K562 (cell line): Measurements from ENCODE around the gene SORT1. TPM values are rescaled to one million over a fixed set of nuclear protein-coding genes. Genes with fewer than 3 reads are reported as not detected.

Experiments
- CREB3 ChIP-seq: fragments of 450-650 bp; conservative IDR thresholded peaks from 2 replicates; pipeline ENCODE4 v1.6.1; 2016; ENCODE audit warnings: missing genetic modification characterization, low read depth, mild to moderate bottlenecking, missing compliant biosample characterization, moderate library complexity
- KHSRP ChIP-seq: fragments of 450-650 bp; IDR thresholded peaks from 2 replicates; pipeline ENCODE4 v1.6.1; 2017
- MCM7 ChIP-seq, 2 experiments: fragments of 450-650 bp; IDR thresholded peaks; 2 replicates each; pipeline ENCODE4 v1.6.1; 2016 to 2018
- NRF1 ChIP-seq, 2 experiments: fragments of 450-650 bp; IDR thresholded peaks in 1 of 2; conservative IDR thresholded peaks in 1 of 2; 2 replicates each; pipeline ENCODE4 v1.6.1; 2014; ENCODE audit warnings: mild to moderate bottlenecking in 2 of 2
- SETDB1 ChIP-seq: IDR thresholded peaks from one replicate; pipeline ENCODE4 v1.6.1; 2012; ENCODE audit warnings: low read length, control low read depth, inconsistent platforms
- TEAD1 ChIP-seq, 2 experiments: fragments of 450-650 bp in 1 of 2; sonication (generic) in 1 of 2; formaldehyde crosslinking; IDR thresholded peaks; 2 replicates each; pipeline versions ENCODE4 v1.4.0 to v1.8.0; 2020 to 2022; ENCODE audit warnings: mild to moderate bottlenecking in 2 of 2, missing genetic modification reagents in 1 of 2
- TEAD2 ChIP-seq: fragments of 450-650 bp; IDR thresholded peaks from 2 replicates; pipeline ENCODE4 v1.6.1; 2016; ENCODE audit warnings: missing genetic modification characterization, control low read depth, missing compliant biosample characterization
- THRAP3 ChIP-seq: fragments of 450-650 bp; IDR thresholded peaks from 2 replicates; pipeline ENCODE4 v1.6.1; 2016; ENCODE audit warnings: mild to moderate bottlenecking, inconsistent platforms, borderline replicate concordance
- ZNF444 ChIP-seq: fragments of 250-450 bp; sonication (Bioruptor Pico); IDR thresholded peaks from 2 replicates; pipeline ENCODE4 v1.4.0; 2020; ENCODE audit warnings: mild to moderate bottlenecking, moderate library complexity
- ZNF766 ChIP-seq: fragments of 200-800 bp; sonication (Bioruptor generic); conservative IDR thresholded peaks from 2 replicates; pipeline ENCODE4 v1.6.1; 2016; ENCODE audit warnings: missing genetic modification characterization, missing compliant biosample characterization
- polyA plus RNA-seq, 8 experiments: library from polyadenylated mRNA; depleted of rRNA in 4 of 8; stranded (reverse) in 5 of 8; unstranded in 3 of 8; fragments of >200 nt; fragmentation: Nextera tagmentation in 2 of 8; fragmentation: Illumina TruSeq in 1 of 8; extraction: Ambion mirVana in 2 of 8; extraction: Trizol in 1 of 8; gene quantifications; 2 replicates each; pipeline versions ENCODE4 v1.2.1 to v1.2.3, GENCODE V29; 2011 to 2014; ENCODE audit warnings: inconsistent platforms in 1 of 8, missing spikeins in 1 of 8
- total RNA-seq, 7 experiments: library from RNA; depleted of rRNA in 6 of 7; stranded (reverse); fragments of >200 nt in 6 of 7; fragmentation: Illumina TruSeq in 2 of 7; extraction: Trizol in 2 of 7; gene quantifications; 2 replicates each; pipeline versions ENCODE4 v1.2.1 to v1.2.3, GENCODE V29; 2011 to 2021; ENCODE audit warnings: low replicate concordance in 1 of 7
- TF ChIP-seq, protein P1 (sequence below), 2 experiments: fragments of 450-650 bp; formaldehyde crosslinking in 1 of 2; IDR thresholded peaks; 2 replicates each; pipeline versions ENCODE4 v1.4.0 to v1.6.1; 2014 to 2020; ENCODE audit warnings: mild to moderate bottlenecking in 2 of 2, borderline replicate concordance in 1 of 2, low read depth in 1 of 2
- TF ChIP-seq, protein P2 (sequence below), 2 experiments: fragments of 450-650 bp in 1 of 2; sonication (generic) in 1 of 2; formaldehyde crosslinking; conservative IDR thresholded peaks; 2 replicates each; pipeline versions ENCODE4 v1.4.0 to v1.8.1; 2020 to 2022; ENCODE audit warnings: mild to moderate bottlenecking in 1 of 2, missing genetic modification reagents in 1 of 2
- TF ChIP-seq, protein P3 (sequence below): fragments of 250-450 bp; sonication (Bioruptor Pico); IDR thresholded peaks from 2 replicates; pipeline ENCODE4 v1.5.0; 2020; ENCODE audit warnings: mild to moderate bottlenecking, borderline replicate concordance
- TF ChIP-seq, protein P4 (sequence below): fragments of 200-800 bp; sonication (Bioruptor generic); IDR thresholded peaks from 2 replicates; pipeline ENCODE4 v1.6.1; 2017; ENCODE audit warnings: missing genetic modification characterization, missing compliant biosample characterization

Gene SORT1
- total and polyA plus RNA-seq, 9 of the 15 experiments (the other 6 are each of a cell fraction or from before 2014, with no cell fraction given) = 27.4 to 112 (median 65.0) TPM

DNA sequence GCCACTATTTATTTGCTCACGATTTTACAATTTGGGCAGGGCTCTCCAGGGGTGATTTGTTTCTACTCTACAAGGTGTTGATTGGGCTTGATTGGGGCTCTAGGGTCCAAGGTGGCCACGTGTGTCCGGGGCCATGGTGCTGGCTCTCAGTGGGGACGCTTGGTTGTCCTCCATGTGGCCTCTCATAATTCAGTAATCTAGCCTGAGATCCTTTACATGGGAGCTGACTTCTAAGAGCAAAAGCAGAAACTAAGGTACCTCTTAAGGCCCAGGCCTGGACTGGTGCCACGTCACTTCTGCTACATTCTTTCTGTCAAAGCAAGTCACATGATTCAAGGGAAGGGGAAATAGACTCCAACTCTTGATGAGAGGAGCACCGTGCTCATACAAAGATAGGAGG lies 106.7 kb downstream of the SORT1 start (continued):
- TF ChIP-seq, protein P1, sequence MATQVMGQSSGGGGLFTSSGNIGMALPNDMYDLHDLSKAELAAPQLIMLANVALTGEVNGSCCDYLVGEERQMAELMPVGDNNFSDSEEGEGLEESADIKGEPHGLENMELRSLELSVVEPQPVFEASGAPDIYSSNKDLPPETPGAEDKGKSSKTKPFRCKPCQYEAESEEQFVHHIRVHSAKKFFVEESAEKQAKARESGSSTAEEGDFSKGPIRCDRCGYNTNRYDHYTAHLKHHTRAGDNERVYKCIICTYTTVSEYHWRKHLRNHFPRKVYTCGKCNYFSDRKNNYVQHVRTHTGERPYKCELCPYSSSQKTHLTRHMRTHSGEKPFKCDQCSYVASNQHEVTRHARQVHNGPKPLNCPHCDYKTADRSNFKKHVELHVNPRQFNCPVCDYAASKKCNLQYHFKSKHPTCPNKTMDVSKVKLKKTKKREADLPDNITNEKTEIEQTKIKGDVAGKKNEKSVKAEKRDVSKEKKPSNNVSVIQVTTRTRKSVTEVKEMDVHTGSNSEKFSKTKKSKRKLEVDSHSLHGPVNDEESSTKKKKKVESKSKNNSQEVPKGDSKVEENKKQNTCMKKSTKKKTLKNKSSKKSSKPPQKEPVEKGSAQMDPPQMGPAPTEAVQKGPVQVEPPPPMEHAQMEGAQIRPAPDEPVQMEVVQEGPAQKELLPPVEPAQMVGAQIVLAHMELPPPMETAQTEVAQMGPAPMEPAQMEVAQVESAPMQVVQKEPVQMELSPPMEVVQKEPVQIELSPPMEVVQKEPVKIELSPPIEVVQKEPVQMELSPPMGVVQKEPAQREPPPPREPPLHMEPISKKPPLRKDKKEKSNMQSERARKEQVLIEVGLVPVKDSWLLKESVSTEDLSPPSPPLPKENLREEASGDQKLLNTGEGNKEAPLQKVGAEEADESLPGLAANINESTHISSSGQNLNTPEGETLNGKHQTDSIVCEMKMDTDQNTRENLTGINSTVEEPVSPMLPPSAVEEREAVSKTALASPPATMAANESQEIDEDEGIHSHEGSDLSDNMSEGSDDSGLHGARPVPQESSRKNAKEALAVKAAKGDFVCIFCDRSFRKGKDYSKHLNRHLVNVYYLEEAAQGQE (IDR thresholded peaks at IDR 0.05; ENCODE audit: borderline replicate concordance) = no peak; the same call in 1 of the 2 replicates
- TF ChIP-seq, protein P1 (CRISPR knock-in tag; IDR thresholded peaks at IDR 0.05; ENCODE audit: low read depth) = no peak
- TF ChIP-seq ZNF766 (CRISPR knock-in tag) (0 out of 2 replicates have a peak, but pooled peaks have one; percentile 54), TEAD2 (tag) (peak; percentile 34; the same call in 1 of the 2 replicates), TEAD1 (CRISPR knock-in tag; IDR thresholded peaks at IDR 0.05) (0 out of 4 replicates have a peak, but pooled peaks have one; percentile 24 to 38), NRF1 (conservative IDR thresholded peaks at IDR 0.05 in 1 of 2, IDR thresholded peaks at IDR 0.05 in 1 of 2) (no peak), CREB3 (peak; percentile 86; the same call in 1 of the 2 replicates), KHSRP (no peak), SETDB1 (no peak), ZNF444 (CRISPR knock-in tag) (no peak), MCM7 (IDR thresholded peaks at IDR 0.05) (no peak), THRAP3 (no peak)
- TF ChIP-seq, protein P2, sequence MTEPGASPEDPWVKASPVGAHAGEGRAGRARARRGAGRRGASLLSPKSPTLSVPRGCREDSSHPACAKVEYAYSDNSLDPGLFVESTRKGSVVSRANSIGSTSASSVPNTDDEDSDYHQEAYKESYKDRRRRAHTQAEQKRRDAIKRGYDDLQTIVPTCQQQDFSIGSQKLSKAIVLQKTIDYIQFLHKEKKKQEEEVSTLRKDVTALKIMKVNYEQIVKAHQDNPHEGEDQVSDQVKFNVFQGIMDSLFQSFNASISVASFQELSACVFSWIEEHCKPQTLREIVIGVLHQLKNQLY (CRISPR knock-in tag; conservative IDR thresholded peaks at IDR 0.05) = no peak
- TF ChIP-seq, protein P3, sequence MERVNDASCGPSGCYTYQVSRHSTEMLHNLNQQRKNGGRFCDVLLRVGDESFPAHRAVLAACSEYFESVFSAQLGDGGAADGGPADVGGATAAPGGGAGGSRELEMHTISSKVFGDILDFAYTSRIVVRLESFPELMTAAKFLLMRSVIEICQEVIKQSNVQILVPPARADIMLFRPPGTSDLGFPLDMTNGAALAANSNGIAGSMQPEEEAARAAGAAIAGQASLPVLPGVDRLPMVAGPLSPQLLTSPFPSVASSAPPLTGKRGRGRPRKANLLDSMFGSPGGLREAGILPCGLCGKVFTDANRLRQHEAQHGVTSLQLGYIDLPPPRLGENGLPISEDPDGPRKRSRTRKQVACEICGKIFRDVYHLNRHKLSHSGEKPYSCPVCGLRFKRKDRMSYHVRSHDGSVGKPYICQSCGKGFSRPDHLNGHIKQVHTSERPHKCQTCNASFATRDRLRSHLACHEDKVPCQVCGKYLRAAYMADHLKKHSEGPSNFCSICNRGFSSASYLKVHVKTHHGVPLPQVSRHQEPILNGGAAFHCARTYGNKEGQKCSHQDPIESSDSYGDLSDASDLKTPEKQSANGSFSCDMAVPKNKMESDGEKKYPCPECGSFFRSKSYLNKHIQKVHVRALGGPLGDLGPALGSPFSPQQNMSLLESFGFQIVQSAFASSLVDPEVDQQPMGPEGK (CRISPR knock-in tag) = no peak
- TF ChIP-seq, protein P4, sequence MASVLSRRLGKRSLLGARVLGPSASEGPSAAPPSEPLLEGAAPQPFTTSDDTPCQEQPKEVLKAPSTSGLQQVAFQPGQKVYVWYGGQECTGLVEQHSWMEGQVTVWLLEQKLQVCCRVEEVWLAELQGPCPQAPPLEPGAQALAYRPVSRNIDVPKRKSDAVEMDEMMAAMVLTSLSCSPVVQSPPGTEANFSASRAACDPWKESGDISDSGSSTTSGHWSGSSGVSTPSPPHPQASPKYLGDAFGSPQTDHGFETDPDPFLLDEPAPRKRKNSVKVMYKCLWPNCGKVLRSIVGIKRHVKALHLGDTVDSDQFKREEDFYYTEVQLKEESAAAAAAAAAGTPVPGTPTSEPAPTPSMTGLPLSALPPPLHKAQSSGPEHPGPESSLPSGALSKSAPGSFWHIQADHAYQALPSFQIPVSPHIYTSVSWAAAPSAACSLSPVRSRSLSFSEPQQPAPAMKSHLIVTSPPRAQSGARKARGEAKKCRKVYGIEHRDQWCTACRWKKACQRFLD (CRISPR knock-in tag) = peak; percentile 78; the same call in 1 of the 2 replicates
